Measurements from ENCODE around the gene MAP3K5. TPM values are rescaled to one million over a fixed set of nuclear protein-coding genes. Genes with fewer than 3 reads are reported as not detected.

MAP3K5 gene
- total and polyA plus RNA-seq, 9 of the 15 experiments (the other 6 are each of a cell fraction or from before 2014, with no cell fraction given) = 2.2 to 13.0 (median 9.9) TPM

- TF ChIP-seq GTF2B (IDR thresholded peaks at IDR 0.05; ENCODE audit: extremely low read depth, insufficient read length) (no peak), ETS2 (tag; IDR thresholded peaks at IDR 0.05; ENCODE audit: borderline replicate concordance, poor library complexity, severe bottlenecking) (no peak), ZNF184 (CRISPR knock-in tag; IDR thresholded peaks at IDR 0.05) (no peak), NELFE (IDR thresholded peaks at IDR 0.05; ENCODE audit: insufficient read depth, insufficient read length) (no peak), STAT5B (CRISPR knock-in tag; IDR thresholded peaks at IDR 0.05) (no peak), CC2D1A (IDR thresholded peaks at IDR 0.05) (peak; percentile 91), ZBTB49 (CRISPR knock-in tag; IDR thresholded peaks at IDR 0.05; ENCODE audit: borderline replicate concordance) (0 out of 2 replicates have a peak, but pooled peaks have one; percentile 28), FOXK2 (conservative IDR thresholded peaks at IDR 0.05 in 1 of 2, IDR thresholded peaks at IDR 0.05 in 1 of 2; ENCODE audit: low read depth in 2 of 2) (peak; percentile 20 to 56; a peak in 1 of 4 replicates), BRD9 (IDR thresholded peaks at IDR 0.05; ENCODE audit: low read depth, partially characterized antibody) (peak; percentile 46), NR2F6 (CRISPR knock-in tag; IDR thresholded peaks at IDR 0.05) (no peak), ZNF609 (CRISPR knock-in tag; IDR thresholded peaks at IDR 0.05; ENCODE audit: borderline replicate concordance) (no peak), ZFP1 (CRISPR knock-in tag; IDR thresholded peaks at IDR 0.05) (no peak), HNRNPK (IDR thresholded peaks at IDR 0.05; ENCODE audit: low read depth, low read length, poor library complexity, severe bottlenecking) (no peak), CBX2 (IDR thresholded peaks at IDR 0.05; ENCODE audit: insufficient read depth, low read length, poor library complexity, severe bottlenecking) (no peak), ETV1 (tag; conservative IDR thresholded peaks at IDR 0.05; ENCODE audit: low read depth) (0 out of 2 replicates have a peak, but pooled peaks have one; percentile 7), FOXJ2 (tag; IDR thresholded peaks at IDR 0.05) (0 out of 2 replicates have a peak, but pooled peaks have one; percentile 32), CBX3 (IDR thresholded peaks at IDR 0.05; ENCODE audit: borderline replicate concordance in 1 of 2, low read length in 2 of 2) (no peak), ID3 (CRISPR knock-in tag; IDR thresholded peaks at IDR 0.05) (no peak; the same call in 1 of the 2 replicates), ID3 (tag; IDR thresholded peaks at IDR 0.05) (no peak)
These were observed 148.3 kb downstream of the MAP3K5 start (continued) for GRCh38 chr6:136643850-136644596.
